Activated CD4-positive, alpha-beta T cell treated with anti-CD3 and anti-CD28 coated beads for 4 hours (primary cell): ENCODE measurements around the gene ANKS1B.

Source experiments
- DNase-seq, 2 donors: peaks; one replicate each; pipeline ENCODE4 v3.0.0-alpha.2; 2020

The ANKS1B gene

DNA sequence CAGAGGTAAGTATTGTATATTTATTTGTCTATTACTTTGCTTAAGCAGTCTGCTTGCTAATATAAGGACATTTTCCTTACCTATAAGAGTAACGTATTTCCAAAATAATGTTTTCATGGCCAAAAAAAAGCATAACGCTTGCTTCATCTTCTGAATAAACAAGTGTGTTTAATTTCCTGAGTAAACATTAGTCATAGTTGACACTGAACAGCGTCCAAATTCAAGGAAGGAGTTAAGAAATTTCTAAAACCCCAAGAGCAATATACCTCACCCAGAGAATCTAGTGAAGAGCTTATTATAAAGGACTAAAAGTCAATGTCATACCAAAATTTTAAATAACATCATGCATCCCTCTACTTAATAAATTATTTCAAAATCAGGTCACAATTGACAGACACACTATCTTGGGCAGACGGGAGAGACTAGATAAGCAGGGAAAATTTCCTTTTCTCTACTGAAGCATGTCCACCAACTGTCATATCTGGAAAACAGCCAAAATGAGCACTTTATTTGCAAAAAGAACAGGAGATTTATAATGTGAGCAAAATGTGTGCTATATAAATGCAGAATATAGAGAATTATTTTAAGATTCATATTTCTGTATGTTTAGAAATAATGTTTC, 25.1 kb downstream of the ANKS1B start:
- no peak for DNase-seq

DNA sequence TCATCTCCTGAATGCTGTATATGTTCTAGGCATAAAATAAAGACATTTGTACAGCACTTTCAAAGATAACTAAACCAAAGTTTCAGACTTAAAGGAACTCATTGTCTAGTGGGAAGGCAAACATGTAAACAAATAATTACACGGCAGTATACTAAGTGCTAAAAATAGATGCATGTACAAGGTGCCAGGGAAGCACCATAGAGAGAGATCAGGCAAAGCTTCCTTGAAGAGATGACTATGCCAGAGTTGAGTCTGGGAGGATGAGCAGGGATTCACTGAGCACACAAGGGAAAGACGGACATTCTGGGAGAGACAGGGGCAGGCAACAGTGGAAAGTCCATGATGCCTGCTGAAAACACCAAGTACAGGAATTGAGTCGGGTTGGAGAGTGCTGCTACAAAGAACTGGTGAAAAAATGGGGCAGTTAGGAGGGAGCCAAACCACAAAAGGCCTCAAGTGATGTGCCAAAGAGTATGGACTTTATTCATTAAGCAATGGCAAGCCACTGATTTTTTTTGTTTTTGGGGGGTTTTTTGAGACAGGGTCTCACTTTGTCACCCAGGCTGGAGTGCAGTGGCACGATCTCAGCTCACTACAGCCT, 26.8 kb downstream of the ANKS1B start:
- DNase-seq, result no peak

DNA sequence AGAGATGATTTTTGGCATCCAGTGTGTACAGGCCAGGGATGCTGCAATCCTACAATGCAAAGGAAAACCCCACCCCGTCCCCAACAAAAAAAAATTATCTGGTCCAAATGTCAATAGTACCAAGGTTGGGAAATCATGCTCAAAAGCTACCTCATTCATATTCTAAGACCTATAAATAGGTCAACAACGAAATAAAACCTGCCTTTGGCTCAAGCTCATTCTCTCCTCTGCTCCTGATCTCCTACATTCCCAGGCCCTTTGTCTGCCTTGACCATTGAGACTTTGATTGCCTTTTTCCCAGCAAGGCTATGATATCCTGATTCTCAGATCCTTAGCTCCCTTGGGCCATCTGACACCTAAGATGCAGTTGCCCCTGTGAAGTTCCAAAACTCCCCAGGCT, 30.0 kb downstream of the ANKS1B start:
- DNase-seq, result no peak

DNA sequence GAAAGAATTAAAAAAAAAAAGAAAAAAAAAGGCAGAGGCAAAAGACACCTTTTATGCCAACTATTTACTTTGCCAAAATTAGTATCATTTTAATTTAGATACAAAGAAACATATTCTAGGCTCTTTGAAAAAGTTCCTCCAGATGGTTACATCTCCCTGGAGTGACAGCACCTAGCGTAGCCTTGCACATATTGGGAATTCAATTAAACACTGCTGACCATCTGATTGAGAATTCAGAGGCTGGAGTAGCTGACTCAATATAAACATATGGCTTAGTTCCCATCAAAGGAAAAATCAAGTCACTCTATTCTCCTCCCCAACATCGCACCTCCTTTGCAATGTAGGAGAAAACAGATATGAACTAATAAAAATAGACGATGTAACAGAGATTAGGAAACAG, 36.4 kb downstream of the ANKS1B start:
- DNase-seq, result no peak

DNA sequence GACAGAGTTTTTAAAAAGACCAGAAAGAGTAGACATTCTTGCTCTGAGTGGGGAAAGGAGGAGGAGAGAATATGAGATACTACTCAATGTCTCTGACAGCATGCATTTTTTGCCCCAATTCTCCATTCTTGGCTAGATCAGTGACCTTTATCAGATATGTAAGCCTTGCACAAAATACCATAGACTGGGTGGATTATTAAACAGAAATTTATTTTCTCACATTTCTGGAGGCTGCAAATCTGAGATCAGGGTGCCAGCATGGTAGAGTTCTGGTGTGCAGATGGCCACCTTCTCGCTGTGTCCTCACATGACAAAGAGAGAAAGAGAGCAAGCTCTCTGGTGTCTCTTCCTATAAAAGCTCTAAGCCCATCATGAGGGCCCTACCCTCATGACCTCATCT, 38.6 kb downstream of the ANKS1B start:
- DNase-seq, result no peak

DNA sequence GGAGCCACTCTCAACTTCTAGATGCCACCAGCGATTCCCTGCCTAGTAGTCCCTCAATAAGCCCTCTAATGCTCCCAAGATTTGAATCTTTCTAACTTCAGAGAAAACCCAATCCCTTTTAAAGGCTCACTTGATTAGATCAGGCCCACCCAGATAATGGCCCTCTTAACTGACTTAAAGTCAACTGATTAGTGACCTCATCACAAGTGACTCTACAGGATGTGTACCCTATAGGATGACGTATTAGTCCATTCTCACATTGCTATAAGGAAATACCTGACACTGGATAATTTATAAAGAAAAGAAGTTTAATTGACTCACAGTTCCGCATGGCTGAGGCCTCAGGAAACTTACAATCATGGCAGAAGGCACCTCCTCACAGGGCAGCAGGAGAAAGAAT, 49.1 kb downstream of the ANKS1B start:
- no peak for DNase-seq

DNA sequence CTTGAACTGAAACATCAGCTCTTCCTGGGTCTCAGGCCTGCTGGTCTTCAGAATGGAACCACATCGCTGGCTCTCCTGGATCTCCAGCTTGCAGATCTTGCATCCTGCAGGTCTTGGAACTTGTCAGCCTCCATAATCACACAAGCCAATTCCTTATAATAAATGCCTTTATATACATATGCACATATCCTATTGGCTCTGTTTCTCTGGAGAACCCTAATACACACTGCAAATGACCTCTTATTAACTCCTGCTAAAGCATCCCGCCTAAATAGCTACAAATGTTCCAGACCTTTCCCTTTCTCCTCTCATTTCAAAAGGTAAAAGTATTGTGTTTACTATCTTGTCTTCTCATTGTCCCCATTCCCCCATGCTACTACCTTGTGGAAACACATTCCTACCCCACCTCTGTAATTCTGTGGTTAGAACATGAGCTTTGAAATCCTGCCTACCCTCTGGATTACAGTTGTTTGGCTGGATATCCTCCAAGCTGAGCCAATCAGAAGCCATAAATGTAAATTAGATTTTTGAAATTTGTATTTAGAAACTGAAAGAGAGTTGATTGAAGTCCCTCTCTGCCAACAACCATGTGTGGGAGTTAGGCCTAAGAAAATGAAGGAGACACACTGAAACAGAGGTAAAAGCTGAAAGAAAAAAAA, 58.1 kb downstream of the ANKS1B start:
- no peak for DNase-seq

DNA sequence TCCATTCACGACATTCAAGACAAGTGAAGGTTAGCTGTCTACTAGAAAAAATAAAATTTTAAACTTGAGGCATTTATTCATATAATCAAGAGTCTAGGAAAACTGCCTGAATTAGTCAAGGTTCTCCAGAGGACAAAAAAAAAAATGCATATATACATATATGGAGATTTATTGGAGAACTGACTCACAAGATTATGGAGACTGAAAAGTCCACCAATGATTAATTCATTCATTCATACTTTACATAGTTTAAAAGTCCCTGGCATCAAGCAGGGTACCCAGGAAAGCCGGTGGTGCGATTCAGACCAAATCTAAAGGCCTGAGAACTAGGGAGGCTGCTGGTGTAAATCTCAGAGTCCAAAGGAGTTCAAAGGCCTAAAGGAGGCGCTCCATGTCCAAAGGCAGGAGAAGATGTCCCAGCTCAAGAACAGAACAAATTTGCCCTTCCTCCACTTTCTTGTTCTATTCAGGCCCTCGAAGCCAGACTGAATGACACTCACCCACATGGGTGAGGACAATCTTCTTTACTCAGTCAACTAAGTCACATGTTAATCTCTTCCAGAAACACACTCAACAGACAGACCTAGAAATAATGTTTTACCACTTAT, 64.3 kb downstream of the ANKS1B start:
- no peak for DNase-seq

DNA sequence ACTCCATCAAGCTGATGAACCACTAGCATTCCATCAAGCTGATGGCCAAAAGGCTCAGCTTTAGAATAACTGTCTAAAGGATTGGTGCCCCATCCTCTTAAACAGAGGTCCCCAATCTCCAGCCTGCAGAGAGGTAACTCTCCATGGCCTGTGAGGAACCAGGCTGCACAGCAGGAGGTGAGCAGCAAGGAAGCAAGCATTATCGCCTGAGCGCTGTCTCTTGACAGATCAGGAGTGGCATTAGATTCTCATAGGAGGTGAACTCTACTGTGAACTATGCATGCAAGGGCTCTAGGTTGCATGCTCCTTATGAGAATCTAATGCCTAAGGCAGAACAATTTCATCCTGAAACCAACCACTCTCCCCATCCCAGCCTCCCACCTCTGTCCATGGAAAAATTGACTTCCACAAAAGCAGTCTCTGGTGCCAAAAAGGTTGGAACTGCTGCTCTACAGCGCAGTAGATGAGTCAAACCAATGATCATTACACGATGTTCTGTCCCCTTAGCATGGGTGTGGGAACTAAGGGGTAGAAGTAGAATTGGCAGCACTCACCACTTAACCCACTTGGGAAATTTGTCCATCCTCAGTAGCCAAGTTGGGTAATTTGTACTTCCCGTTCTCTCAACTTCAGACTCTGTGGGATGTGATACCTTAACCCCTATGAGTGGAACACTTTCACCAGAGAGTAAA, 66.9 kb downstream of the ANKS1B start:
- DNase-seq, result no peak

DNA sequence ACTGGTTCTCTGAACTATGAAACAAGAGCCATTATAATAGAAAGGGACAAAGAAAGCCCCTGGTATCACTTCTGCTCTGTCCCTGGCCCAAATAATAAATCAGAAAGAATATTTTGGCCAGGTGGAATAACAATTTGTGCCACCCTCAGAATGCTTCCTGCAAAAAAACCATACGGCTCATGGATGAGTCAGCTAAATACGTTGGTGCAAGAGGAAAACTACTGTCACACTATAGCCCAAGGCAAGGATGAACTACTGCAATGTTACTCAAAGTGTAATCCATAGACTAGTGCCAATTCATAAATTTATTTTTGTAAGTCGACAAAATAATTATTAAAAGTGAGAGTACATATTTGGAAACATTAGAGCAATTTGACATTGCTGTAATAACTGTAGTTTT, 68.2 kb downstream of the ANKS1B start:
- DNase-seq, result no peak

DNA sequence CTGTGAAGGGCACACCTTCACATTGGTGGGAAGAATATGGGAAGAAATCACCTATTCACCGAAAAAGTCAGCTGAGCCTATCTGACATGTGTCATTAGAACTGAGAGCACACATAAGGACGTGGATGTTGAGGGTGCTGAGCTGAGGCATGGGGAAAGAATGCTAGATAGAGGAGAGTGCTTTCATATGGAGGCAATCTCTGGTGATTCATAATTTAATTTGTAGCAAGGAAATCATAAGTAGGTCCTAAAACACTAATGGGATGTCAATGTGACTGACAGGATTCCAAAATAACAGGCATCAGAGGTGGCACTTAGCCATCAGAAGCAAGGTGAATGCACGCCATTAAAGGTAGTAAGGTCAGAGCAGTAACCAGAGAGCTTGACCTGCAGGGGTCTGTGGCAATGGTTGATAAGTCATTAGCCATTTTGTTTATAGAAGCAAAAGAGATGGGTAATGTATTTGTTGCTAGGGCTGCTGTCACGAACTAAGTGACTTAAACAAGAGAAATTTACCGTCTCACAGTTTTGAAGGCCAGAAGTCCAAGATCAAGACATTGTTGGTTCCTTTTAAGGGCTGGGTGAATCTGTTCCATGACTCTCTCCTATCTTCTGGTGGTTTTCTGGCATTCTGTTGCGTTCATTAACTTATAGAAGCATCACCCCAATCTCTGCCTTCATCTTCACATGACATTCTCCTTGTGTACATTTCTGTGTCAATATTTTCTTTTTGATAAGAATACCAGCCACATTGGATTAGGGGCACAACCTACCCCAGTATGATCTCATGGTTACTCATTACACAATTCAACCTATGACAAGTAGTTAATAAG, 69.3 kb downstream of the ANKS1B start:
- no peak for DNase-seq

DNA sequence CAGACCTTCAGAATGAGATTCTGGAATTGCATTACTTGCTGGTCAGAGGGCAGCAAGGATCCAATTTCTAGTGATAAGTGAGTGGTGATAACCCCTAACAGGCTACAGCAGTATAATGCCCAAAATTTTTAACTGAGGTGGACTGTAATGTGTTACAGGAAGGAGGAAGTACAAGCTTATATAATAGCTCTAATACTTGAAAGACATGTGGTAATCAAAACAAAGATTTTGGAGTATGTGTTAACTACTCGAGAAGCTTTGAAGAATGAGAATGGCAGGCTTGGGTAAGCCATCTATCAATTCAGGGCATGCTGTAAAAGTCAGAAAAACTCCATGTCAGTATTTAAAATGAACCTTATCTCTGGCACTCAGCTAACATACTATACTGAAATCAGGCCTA, 70.5 kb downstream of the ANKS1B start:
- DNase-seq, result no peak

DNA sequence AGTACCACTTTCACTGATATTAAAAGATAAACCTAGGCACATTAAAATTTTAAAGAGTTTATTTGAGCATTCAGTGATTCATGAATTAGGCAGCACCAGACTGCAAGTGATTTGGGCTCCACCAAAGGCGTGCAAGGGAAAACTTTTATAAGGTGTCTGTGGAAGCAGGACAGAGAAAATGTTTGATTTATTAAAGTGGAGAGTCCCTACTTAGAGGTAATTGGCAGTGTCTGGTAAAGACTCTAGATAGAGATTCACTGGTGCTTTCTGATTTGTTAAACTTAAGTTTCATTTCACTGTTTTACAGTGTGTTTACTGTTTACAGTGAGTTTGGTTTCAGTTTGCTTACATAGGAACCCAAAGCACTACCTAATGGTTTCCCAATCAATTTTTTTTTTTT, 72.8 kb downstream of the ANKS1B start:
- no peak for DNase-seq

DNA sequence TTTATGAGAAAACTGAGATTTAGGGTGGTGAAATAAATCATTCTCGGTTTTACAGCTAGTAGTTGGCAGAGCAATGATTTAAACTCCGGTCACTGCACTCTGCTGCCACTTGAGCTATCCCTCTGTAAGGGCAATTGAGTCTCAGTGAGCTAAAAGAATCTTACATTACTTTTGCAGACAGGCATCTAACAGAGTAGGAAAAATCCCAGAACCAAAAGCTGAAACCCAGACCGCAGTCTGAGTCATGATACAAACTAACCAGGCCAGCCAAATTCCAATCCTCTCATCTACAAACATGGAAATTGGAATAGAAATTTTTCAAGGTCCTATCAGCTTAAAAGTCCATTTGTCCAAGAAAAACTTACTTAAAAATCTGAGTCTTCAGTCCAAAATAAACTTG, 73.7 kb downstream of the ANKS1B start:
- DNase-seq, result no peak

DNA sequence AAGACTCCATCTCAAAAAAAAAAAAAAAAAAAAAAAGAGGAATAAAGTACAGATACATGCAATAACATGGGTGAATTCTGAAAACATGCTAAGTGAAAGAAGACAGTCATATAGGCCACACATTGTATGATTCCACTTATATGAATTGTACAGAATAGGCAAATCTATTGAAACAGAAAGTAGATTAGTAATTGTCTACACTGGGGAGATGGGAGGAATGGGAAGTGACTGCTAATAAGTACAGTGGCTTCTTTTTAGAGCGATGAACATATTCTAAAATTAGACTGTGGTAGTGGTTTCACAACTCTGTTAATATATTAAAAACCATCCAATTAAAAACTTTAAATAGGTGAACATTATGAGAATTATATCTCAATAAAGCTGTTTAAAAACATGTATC, 74.4 kb downstream of the ANKS1B start:
- no peak for DNase-seq

DNA sequence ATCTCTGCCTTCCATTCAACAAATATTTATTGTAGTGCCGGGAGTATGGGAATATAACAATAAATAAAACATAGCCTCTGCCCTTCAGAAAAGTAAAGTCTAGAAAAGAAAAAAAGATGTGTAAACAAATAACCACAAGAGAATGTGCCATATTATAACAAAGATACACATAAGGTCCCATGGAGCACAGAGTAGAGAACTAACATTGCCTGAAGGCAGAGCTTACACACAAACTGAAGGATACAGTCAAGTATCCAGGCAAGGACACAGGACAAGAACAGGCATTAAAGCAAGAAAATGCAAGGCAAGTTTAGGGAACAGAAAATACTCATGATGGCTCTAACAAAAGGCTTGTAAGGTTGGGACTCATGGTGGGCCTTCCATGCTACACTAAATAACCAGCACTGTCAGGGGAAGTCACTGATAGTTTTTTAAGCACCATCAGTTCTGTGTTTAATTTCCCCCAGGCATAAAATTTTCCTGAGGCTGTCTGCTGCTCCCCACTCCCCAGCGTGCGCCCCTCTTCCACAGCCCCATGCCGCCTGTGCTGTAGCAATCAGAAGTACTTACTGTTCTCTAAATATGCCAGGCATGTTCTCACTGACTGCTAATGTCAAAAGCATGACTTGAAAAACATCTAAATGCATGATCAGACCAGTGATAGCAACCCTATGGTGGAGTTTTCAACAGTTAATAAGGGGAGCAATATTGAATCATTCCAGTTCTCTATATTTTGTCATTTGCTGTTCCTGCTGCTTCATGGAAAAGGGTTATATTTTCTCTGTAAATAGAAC, 77.8 kb downstream of the ANKS1B start:
- DNase-seq, result no peak

DNA sequence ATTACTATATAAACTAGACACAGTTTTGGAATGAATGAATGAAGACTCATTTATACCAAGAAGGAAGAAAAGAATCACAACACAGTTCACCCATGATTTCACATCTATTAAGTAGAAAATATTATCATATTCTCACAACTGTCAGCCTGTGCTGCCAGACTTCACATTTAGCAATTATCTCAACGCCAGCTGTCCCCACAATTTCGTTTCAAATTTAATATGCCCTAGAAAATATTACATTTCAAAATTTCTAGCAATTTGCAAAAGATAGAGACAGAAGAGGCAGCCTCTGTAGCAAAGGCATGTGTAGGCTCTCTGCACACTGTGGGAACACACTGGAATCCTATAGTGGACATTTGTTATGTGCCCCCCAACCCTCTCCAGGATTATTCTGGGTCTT, 83.6 kb downstream of the ANKS1B start:
- DNase-seq, result no peak

DNA sequence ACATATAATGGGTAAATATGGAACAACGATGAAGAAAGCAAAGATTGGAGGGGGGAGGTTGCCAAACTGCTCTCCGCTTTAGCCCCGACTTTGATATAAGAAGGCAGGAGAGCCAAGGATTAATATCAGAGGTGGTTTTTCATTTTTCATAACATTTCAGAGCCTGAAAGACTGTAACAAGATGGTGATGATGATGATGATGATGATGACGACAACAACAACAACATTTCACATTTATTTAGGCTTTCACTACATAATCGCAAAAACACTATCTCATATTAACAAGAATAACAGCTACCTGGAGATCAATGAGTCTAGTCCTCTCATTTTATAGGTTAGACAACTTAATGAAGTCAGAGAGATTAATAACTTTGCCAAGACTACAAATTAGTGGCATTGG, 86.1 kb downstream of the ANKS1B start:
- DNase-seq, result no peak

DNA sequence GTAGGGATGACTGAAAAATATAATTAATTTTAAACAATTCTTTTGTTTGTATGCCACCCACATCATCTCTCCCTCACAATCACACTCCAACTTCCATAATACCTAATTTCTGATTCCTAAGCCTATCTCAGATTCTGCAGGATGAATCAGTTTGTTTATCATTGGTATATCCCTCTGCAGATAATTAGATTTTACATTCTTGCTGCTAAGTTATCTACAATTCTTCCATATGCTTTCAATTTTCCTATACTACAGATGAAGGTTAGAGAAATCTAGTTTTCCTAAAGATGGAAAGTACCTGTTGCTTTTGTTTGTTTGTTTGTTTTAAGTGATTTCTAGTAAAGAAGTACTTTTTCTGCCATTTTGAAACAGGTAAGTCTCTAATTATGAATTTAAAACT, 105.3 kb downstream of the ANKS1B start:
- DNase-seq, result no peak

DNA sequence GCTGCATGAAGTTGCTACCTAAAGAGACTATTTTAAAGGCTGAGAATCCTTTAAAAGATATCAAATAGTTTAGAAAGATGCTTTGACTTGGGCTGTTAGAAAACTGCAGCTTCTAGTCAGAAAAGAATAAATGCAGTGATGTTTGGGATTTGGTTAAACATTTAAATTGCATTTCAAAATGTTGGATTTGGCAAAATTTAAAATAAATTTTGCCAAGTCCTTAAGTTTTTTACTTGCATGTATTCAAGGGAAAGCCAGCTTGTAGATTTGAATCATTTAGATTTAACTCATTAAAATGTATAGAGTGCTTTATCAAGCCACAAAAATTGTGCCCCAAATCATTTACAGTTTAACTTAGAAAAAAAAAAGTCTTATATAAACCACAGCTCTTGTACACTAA, 109.7 kb downstream of the ANKS1B start:
- DNase-seq, result no peak

DNA sequence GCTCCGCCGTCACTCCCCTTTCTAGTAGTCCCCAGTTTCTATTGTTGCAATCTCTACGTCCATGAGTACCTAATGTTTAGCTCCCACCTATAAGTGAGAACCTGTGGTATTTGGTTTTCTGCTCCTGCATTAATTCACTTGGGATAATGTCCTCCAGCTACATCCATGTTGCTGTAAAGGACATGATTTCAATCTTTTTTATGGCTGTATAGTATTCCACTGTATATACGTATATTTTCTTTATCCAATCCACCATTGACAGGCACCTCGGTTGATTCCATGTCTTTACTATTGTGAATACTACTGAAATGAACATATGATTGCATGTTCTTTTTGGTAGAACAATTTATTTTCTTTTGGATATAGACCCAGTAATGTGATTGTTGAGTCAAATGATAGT, 114.7 kb downstream of the ANKS1B start:
- no peak for DNase-seq

DNA sequence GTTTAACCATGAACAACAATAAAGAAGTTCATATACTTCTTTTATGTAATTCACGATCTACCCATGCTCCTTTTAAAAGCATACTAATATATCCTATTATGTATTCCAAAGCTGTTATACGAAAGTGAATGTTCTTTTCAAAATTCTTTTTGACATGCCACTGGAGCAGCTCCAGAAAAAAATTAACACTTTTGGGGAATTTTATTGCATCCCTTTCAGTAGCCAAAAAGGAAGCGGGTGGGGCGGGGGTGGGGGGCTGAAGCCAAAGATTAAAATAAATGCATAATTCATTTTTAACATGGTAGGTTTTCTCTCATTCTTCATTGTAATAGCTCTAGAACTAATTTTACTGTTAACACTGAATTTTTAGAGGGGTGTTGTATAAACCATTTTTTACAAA, 123.0 kb downstream of the ANKS1B start:
- DNase-seq, result no peak
